IPS DF 6.9 (cell line): ENCODE results near the gene GULP1.

Experiments used
- DNase-seq: peaks from one replicate; pipeline ENCODE4 v3.0.0-alpha.2; 2013; ENCODE audit warnings: low read depth, low spot score
- H3K27ac ChIP-seq: one replicate; pipeline ENCODE4 v1.5.1; 2013; ENCODE audit warnings: low read length, control low read depth
- H3K27me3 ChIP-seq: 2 replicates; pipeline ENCODE4 v1.6.1; 2013; ENCODE audit warnings: mild to moderate bottlenecking, low read length; ENCODE audit not compliant: control insufficient read depth, insufficient read depth
- H3K36me3 ChIP-seq: 2 replicates; pipeline ENCODE4 v1.6.1; 2013; ENCODE audit warnings: low read length; ENCODE audit not compliant: control insufficient read depth, insufficient read depth
- H3K4me1 ChIP-seq: 2 replicates; pipeline ENCODE4 v1.6.1; 2013; ENCODE audit warnings: low read length; ENCODE audit not compliant: control insufficient read depth, insufficient read depth
- H3K4me3 ChIP-seq: 2 replicates; pipeline ENCODE4 v1.5.1; 2013; ENCODE audit warnings: mild to moderate bottlenecking, low read length
- H3K9me3 ChIP-seq: 2 replicates; pipeline ENCODE4 v1.6.1; 2013; ENCODE audit warnings: low read length, inconsistent platforms; ENCODE audit not compliant: control insufficient read depth, insufficient read depth
- WGBS: extraction: QIAGEN DNeasy Blood & Tissue Kit; methylation state at CpG from one replicate; pipeline ENCODE4 v1.1.7; 2013; ENCODE audit warnings: mixed read lengths, missing lambda C conversion rate; ENCODE audit not compliant: insufficient read length, insufficient coverage; 5-methylcytosine and 5-hydroxymethylcytosine counted together

Gene GULP1

DNA sequence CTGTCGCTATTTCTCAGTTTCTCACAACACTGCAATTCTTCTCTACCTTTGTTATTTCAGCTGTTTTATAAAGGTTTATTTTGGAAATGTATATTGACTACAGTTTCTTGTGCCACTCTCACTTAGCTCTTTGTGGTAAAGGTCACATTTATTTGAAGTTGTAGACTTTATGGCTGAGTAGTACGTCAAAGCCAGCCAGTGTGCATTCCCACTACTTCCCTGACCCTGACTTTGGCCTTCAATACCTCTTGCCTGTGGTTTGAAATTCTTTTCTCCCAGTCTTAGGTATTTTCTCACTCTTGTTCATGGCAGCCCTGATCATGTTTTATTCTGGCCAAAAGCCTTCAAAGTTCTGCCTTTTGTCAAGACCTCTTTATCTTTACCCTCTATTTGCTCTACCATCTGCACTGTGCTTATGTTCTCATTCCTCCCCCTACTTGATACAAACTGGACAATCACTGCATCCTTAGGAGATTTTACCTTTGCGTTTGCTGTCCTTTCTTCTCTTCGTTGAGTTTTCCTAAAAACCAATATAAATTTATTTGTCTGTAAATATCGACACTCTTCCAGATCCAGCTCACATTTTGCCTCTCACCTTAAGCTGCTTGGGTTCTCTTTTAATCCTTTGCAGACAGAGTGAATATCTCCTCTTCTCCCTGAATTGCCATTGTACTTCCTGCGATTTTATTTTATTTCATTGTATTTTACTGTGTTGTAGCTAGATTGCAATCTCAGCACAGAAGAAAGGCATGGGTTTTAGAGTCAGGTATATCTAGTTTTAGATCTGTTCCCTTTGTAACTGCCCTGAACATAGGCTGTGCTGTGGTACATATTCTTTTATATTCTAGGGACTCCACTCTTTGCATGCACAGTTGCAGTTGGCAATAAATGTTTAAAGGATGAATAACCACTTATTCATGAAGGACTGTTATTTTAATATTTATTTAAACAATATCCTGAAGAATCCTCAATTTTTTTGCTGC lies 31.2 kb downstream of the GULP1 start:
- no peaks in the 10 kb centered on the region for H3K9me3 ChIP-seq
- H3K27ac ChIP-seq: no peak overlapping the region

DNA sequence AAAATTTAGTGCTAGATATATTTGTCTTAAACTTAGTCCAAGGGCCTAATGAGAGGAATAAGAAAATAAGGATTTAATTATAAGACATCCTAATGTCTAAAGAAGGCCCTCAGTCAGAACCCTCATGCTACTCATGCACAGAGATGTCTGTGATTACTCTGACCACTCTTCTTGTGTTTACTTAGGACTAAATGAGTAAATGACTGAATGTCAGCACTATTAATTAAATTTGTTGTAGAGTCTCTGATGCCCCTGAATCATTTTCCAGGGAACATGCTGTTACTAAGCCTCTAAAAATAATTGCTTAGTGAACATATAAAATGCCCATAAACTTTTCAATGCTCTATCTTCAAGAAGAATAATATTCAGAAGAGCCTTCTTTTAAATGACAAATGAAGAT lies 32.4 kb downstream of the GULP1 start:
- H3K4me1 ChIP-seq: peaks cover 1% of the 10 kb centered on the region; the same call in 1 of the 2 replicates
- no peak overlapping the region for H3K4me3 ChIP-seq
- H3K27me3 ChIP-seq: no peaks in the 10 kb centered on the region
- no peak for DNase-seq
- H3K36me3 ChIP-seq: no peaks in the 10 kb centered on the region
- no peak overlapping the region for H3K27ac ChIP-seq
- no peaks in the 10 kb centered on the region for H3K9me3 ChIP-seq

More for the DNA sequence above, 31.2 kb downstream of the GULP1 start:
- H3K4me3 ChIP-seq: no peak overlapping the region
- DNase-seq: no peak
- H3K36me3 ChIP-seq: no peaks in the 10 kb centered on the region
- H3K27me3 ChIP-seq: no peaks in the 10 kb centered on the region
- H3K4me1 ChIP-seq: peaks cover 5% of the 10 kb centered on the region
- WGBS: no CpG with 5 or more reads among the region's 6 CpGs

DNA sequence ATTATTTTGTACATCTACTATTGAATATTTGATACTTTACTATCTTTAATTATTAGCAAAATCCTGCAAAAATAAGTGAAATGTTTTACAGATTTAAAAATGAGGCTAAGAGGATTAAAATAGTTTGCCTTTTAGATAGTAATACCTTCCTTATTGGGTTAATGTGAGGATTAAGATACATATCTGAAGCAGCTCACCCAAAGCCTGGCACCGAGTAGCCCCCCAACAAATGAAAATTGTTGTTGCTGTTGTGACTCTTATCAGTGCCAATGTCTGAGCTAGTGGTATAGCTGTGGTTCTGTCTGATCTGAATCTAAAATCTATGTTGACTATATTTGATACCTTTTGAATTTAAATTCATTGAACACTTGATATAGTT lies 34.6 kb downstream of the GULP1 start:
- Histone ChIP-seq H3K27ac (no peak overlapping the region), H3K4me1 (peaks cover 1% of the 10 kb centered on the region; the same call in 1 of the 2 replicates), H3K27me3 (no peaks in the 10 kb centered on the region), H3K4me3 (no peak overlapping the region), H3K36me3 (no peaks in the 10 kb centered on the region), H3K9me3 (no peaks in the 10 kb centered on the region)
- DNase-seq: no peak
- no CpG with 5 or more reads among the region's 1 CpG for WGBS

DNA sequence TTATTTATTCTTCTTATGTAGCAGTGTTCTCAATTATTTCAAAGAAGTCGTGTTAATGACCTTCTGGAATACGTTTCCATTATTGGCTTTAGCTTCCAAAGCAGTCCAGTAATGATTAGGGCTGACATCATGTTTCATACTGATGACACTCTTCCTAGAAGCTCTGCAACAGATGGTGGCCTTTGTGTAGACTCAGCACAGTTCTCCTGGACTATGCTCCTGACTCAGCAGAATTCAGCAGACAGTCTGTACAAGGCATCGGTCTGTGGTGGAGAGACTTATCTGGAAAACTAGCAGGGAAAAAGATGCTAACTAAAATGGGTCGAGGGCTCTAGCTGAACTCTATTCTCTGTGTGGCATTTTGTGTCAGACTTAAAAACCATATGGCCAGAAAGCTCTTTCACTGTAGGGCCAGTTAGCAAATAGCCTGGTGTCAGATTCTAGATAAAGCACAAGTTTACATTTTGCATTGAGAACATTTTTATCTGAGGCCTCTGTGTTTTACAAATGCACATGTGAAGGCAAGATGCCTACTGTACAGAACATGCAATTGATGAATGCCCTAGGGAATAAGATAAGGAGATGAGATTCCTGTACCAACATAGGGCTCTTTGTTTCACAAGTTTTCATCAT lies 35.1 kb downstream of the GULP1 start:
- Histone ChIP-seq H3K27ac (no peak overlapping the region), H3K27me3 (no peaks in the 10 kb centered on the region), H3K4me3 (no peak overlapping the region), H3K9me3 (no peaks in the 10 kb centered on the region), H3K4me1 (peaks cover 1% of the 10 kb centered on the region; the same call in 1 of the 2 replicates), H3K36me3 (no peaks in the 10 kb centered on the region)
- DNase-seq: no peak
- no CpG with 5 or more reads among the region's 4 CpGs for WGBS

DNA sequence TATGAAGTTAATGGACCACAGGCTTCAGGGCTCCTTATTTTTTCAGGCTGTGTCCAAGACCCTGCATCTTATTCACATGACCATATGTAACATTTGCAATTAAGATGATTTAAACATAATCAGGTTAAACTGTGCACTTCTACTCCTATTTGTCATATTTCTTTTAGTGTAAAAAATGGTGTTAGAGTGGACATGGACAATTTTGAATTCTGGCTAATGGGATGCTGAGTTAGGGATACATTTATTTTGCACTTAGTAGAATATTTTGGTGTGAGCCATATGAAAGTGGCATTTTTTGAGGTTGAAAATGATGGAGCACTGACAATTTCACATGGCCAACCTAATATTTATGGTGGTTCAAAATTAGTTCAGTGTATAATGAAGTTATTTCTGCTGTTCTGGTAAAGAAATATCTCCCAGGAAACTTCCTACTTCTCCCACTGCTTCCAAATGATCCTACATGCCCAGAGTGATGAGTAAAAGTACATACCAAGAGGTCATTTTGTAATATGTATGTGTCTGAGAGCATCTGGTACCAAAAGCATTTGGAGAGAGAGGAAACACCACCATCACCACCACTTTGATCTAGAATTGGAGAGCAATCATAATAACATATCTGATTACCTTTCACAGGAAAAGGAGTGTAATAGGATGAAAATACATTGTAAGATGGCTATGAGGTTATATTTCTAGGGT lies 36.0 kb downstream of the GULP1 start:
- no peaks in the 10 kb centered on the region for H3K9me3 ChIP-seq
- no peak overlapping the region for H3K27ac ChIP-seq
- H3K4me1 ChIP-seq: no peaks in the 10 kb centered on the region; the same call in 1 of the 2 replicates
- no peak for DNase-seq
- H3K36me3 ChIP-seq: no peaks in the 10 kb centered on the region
- H3K27me3 ChIP-seq: no peaks in the 10 kb centered on the region
- H3K4me3 ChIP-seq: no peak overlapping the region

DNA sequence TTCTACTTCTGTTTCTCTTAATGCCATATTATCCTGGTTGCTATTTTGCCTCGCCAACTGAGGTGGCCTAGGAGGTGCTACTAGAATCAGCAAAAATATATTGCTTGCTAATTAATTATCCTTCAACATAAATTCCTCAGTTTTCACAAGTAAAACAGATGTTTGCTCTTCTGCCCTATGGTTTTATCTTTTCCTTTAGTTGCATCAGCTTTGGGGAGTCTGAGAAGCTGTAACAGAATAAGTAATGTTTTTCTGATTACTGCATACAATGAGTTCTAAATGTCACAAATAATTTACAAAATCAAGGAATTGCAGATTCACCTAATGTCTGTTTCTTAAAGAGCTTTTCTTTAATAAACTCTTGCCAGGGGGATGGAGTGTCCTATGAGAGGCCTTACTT lies 36.7 kb downstream of the GULP1 start:
- no peaks in the 10 kb centered on the region for H3K36me3 ChIP-seq
- H3K27ac ChIP-seq: no peak overlapping the region
- no peaks in the 10 kb centered on the region for H3K9me3 ChIP-seq
- peaks cover 3% of the 10 kb centered on the region; the same call in 1 of the 2 replicates for H3K4me1 ChIP-seq
- WGBS: no CpG with 5 or more reads among the region's 1 CpG
- no peak for DNase-seq
- H3K4me3 ChIP-seq: no peak overlapping the region
- no peaks in the 10 kb centered on the region for H3K27me3 ChIP-seq

DNA sequence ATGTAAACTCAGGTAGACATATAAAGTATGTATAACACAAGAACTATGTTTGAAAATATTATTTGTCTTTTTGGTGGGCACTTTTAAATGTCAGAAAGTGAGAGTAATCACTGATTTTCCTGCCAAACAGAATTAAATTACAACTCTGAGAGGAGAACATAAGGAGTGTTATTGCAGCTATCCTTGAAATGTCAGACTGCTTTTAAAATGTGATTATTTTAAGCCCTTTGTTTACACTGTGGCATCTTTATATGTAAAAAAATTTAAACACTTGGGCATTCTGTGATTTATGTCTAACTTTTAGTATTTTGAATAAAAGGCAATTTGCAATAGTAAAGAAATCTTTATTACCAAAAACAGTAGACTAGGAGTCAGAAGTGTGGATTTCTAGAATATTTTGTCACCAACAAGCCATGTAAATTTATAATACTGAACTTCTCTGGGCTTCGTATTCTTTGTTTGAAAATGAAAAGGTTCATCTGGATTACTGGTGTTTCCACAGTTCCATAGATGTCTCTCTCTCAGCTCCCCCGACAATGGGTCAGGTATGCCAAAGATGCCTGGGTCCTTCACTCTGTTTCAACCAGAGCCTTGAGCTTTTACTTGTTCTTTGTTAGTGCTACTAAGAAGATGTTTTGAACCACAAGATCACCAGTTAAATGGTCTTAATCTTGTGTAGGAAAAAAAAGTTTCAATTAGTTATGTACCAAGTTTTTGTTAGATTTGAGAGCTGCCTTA lies 38.8 kb downstream of the GULP1 start:
- no peaks in the 10 kb centered on the region for H3K9me3 ChIP-seq
- DNase-seq: no peak
- WGBS: no CpG with 5 or more reads among the region's 2 CpGs
- no peak overlapping the region for H3K27ac ChIP-seq
- H3K27me3 ChIP-seq: no peaks in the 10 kb centered on the region
- H3K36me3 ChIP-seq: no peaks in the 10 kb centered on the region
- peaks cover 3% of the 10 kb centered on the region; the same call in 1 of the 2 replicates for H3K4me1 ChIP-seq
- H3K4me3 ChIP-seq: no peak overlapping the region

DNA sequence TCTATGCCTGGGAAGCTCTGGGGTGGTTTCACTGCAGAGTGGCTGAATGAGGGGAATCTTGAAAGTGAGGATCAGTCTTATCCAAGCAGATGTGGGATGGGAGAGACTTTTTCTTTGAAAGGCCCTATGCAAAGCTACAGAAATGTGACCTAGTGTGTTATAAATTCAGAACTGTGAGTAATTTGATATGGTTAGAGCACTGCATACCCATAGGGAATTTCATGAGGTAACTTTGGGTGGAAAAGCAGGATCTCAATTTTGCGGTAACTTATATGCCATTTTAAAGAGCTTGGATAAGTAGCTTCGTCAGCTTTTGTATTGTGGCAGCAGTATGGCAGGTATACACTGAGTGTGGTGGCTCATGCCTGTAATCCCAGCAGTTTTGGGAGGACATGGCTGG lies 40.9 kb downstream of the GULP1 start:
- Histone ChIP-seq H3K27ac (no peak overlapping the region), H3K9me3 (no peaks in the 10 kb centered on the region), H3K27me3 (no peaks in the 10 kb centered on the region), H3K36me3 (no peaks in the 10 kb centered on the region), H3K4me3 (no peak overlapping the region), H3K4me1 (peaks cover 3% of the 10 kb centered on the region; the same call in 1 of the 2 replicates)
- no CpG with 5 or more reads among the region's 2 CpGs for WGBS
- no peak for DNase-seq

DNA sequence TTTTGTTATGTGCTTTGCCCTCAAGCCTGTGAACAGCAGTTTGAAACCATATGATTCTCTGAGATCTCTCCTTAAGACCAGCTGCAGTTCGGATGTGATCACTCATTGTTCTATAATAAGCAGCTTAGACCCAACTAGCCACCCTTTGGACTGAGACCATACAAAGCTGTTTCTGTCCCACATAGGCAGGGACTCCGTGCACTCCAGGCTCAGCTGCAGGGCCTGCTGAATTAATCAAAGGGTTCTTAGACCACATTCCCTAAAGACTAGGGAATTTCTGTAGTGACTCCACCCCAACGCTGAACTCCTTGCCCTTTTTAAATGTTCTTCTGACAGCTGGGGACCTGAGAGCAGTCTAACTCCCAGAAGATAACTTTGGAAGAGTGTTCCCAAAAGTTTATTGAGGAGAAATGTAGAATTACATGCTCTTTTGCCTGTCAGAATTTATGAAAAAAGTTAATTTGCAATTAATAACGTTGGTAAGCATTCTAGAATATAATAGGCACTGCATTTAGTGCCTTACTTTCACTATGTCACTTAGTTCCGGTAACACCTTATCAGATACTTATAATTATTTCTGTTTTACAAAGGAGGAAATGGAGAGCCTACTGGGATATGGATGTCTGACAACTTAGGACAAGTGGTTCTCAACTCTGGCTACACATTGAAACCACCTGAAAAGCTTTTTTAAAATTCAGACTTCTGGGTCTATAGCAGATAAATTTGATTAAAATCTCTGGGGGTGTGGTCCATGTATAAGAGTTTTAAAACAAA lies 42.3 kb downstream of the GULP1 start:
- no peak overlapping the region for H3K27ac ChIP-seq
- H3K4me3 ChIP-seq: no peak overlapping the region
- no peaks in the 10 kb centered on the region for H3K9me3 ChIP-seq
- no peak for DNase-seq
- no peaks in the 10 kb centered on the region for H3K36me3 ChIP-seq
- H3K4me1 ChIP-seq: peaks cover 3% of the 10 kb centered on the region; the same call in 1 of the 2 replicates
- WGBS: no CpG with 5 or more reads among the region's 5 CpGs
- no peaks in the 10 kb centered on the region for H3K27me3 ChIP-seq
